Keratinocyte (primary cell): ENCODE data around the gene IGSF8.

Experiments
- CTCF ChIP-seq, 3 experiments: IDR thresholded peaks in 1 of 3; conservative IDR thresholded peaks in 1 of 3; optimal IDR thresholded peaks in 1 of 3; 2 replicates in 2 of 3; 3 replicates in 1 of 3; pipeline versions ENCODE3 to v1.5.1; 2011; ENCODE audit warnings: low read length in 3 of 3, mild to moderate bottlenecking in 3 of 3, moderate library complexity in 2 of 3, control low read depth in 1 of 3, inconsistent platforms in 1 of 3; ENCODE audit not compliant: insufficient read depth in 2 of 3; ENCODE audit errors: extremely low read depth in 1 of 3
- EZH2 ChIP-seq: IDR thresholded peaks from one replicate; pipeline ENCODE4 v1.6.1; 2012; ENCODE audit warnings: inconsistent platforms, mild to moderate bottlenecking, low read length, moderate library complexity

DNA sequence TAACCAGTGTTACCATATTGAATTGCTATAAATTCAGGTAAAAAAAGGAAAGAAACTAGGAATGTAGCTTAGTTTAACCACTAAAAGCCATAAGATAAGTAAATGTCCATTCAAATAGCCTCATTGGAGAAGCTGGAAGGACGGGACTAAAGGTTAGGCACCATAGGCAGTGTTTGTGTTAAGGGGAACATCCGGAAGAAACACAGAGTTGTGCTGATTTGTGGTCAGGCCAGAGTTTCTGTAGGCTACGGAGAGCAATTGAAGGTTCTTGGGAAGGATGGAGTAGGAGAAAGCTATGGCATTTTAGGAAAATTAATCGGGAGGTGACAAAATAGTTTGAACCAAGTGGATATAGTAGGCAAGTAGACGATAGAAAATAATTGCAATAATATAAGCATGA, 27.1 kb downstream of the IGSF8 start:
- no peak for TF ChIP-seq CTCF (optimal IDR thresholded peaks at IDR 0.05 in 1 of 3, IDR thresholded peaks at IDR 0.05 in 1 of 3, conservative IDR thresholded peaks at IDR 0.05 in 1 of 3; ENCODE audit: extremely low read depth in 1 of 3, insufficient read depth in 2 of 3, low read length in 3 of 3)
- no peak for TF ChIP-seq EZH2
